CD14-positive monocyte (primary cell): ENCODE measurements around the gene COX7A2L. TPM values are rescaled to one million over a fixed set of nuclear protein-coding genes. Genes with fewer than 3 reads are reported as not detected.

Experiments
- DNase-seq, 3 donors: peaks; one replicate each; pipeline ENCODE4 v3.0.0-alpha.2; 2011 to 2022
- H2AFZ ChIP-seq: 2 replicates; pipeline ENCODE4 v1.6.0; 2012; ENCODE audit warnings: mild to moderate bottlenecking, low read depth, low read length, inconsistent platforms; ENCODE audit not compliant: insufficient read depth, poor library complexity, severe bottlenecking
- H3K27ac ChIP-seq, 2 donors: 1 replicate in 1 of 2; 2 replicates in 1 of 2; pipeline ENCODE4 v1.5.1; 2012 to 2013; ENCODE audit warnings: low read length in 2 of 2, control low read depth in 1 of 2, inconsistent platforms in 1 of 2, low read depth in 1 of 2, mild to moderate bottlenecking in 1 of 2
- H3K27me3 ChIP-seq, 2 donors: one replicate each; pipeline versions ENCODE4 v1.6.0 to v1.6.1; 2011 to 2013; ENCODE audit warnings: low read length in 2 of 2; ENCODE audit not compliant: control insufficient read depth in 2 of 2, insufficient read depth in 2 of 2
- H3K36me3 ChIP-seq, 2 donors: replicated peaks in 1 of 2; 1 replicate in 1 of 2; 2 replicates in 1 of 2; pipeline versions ENCODE4 v1.5.1 to v1.6.1; 2012 to 2013; ENCODE audit warnings: low read length in 2 of 2, control low read depth in 1 of 2, inconsistent platforms in 1 of 2, mild to moderate bottlenecking in 1 of 2; ENCODE audit not compliant: insufficient read depth in 2 of 2, control insufficient read depth in 1 of 2
- H3K4me1 ChIP-seq, 2 donors: 1 replicate in 1 of 2; 2 replicates in 1 of 2; pipeline versions ENCODE4 v1.5.1 to v1.6.1; 2012 to 2013; ENCODE audit warnings: low read length in 2 of 2, control low read depth in 1 of 2, inconsistent platforms in 1 of 2, mild to moderate bottlenecking in 1 of 2, moderate library complexity in 1 of 2; ENCODE audit not compliant: insufficient read depth in 2 of 2, control insufficient read depth in 1 of 2
- H3K4me2 ChIP-seq: replicated peaks from 2 replicates; pipeline ENCODE3; 2012; ENCODE audit warnings: low read length, moderate library complexity, mild to moderate bottlenecking; ENCODE audit not compliant: poor library complexity, severe bottlenecking; ENCODE audit errors: extremely low read depth
- H3K4me3 ChIP-seq, 3 experiments: fragments of 200-600 bp in 1 of 3; sonication (generic) in 1 of 3; replicated peaks in 1 of 3; 1 replicate in 2 of 3; 2 replicates in 1 of 3; pipeline ENCODE4 v1.5.1; 2011 to 2013; ENCODE audit warnings: low read length in 3 of 3, mild to moderate bottlenecking in 3 of 3, control low read depth in 2 of 3, low read depth in 2 of 3, inconsistent platforms in 1 of 3, moderate library complexity in 1 of 3
- H3K79me2 ChIP-seq: 2 replicates; pipeline ENCODE4 v1.6.0; 2012; ENCODE audit warnings: mild to moderate bottlenecking, control low read depth, inconsistent platforms, low read length, moderate library complexity; ENCODE audit not compliant: insufficient read depth
- H3K9ac ChIP-seq: 2 replicates; pipeline ENCODE4 v1.6.0; 2017; ENCODE audit warnings: low read length, mild to moderate bottlenecking; ENCODE audit not compliant: insufficient read depth, poor library complexity, severe bottlenecking
- H3K9me3 ChIP-seq, 2 donors: replicated peaks in 1 of 2; 1 replicate in 1 of 2; 2 replicates in 1 of 2; pipeline versions ENCODE4 v1.5.1 to v1.6.1; 2012 to 2013; ENCODE audit warnings: low read length in 2 of 2, control low read depth in 1 of 2; ENCODE audit not compliant: control insufficient read depth in 1 of 2, insufficient read depth in 1 of 2
- H4K20me1 ChIP-seq: 2 replicates; pipeline ENCODE4 v1.6.0; 2012; ENCODE audit warnings: mild to moderate bottlenecking, low read length, control low read depth, moderate library complexity; ENCODE audit not compliant: insufficient read depth
- H3K27ac Mint-ChIP-seq, 7 donors: one replicate each; pipeline ENCODE4 v1.8.0; 2020; ENCODE audit warnings: mild to moderate bottlenecking in 7 of 7, mixed read lengths in 7 of 7, moderate library complexity in 6 of 7, inconsistent platforms in 2 of 7
- H3K27me3 Mint-ChIP-seq, 3 donors: one replicate each; pipeline ENCODE4 v1.8.0; 2021 to 2022; ENCODE audit warnings: low read depth in 3 of 3, mild to moderate bottlenecking in 3 of 3, mixed read lengths in 3 of 3, moderate library complexity in 3 of 3, inconsistent platforms in 1 of 3
- H3K36me3 Mint-ChIP-seq, 2 donors: one replicate each; pipeline ENCODE4 v1.8.0; 2020; ENCODE audit warnings: mixed read lengths in 2 of 2, inconsistent platforms in 1 of 2, mild to moderate bottlenecking in 1 of 2
- H3K4me1 Mint-ChIP-seq: one replicate; pipeline ENCODE4 v1.8.0; 2020; ENCODE audit warnings: mild to moderate bottlenecking, mixed read lengths
- H3K4me3 Mint-ChIP-seq, 2 donors: one replicate each; pipeline ENCODE4 v1.8.0; 2020; ENCODE audit warnings: mild to moderate bottlenecking in 2 of 2, mixed read lengths in 2 of 2, moderate library complexity in 1 of 2
- H3K9me3 Mint-ChIP-seq, 7 donors: one replicate each; pipeline ENCODE4 v1.8.0; 2020 to 2022; ENCODE audit warnings: mixed read lengths in 7 of 7, mild to moderate bottlenecking in 6 of 7, moderate library complexity in 6 of 7, inconsistent platforms in 2 of 7
- CTCF ChIP-seq: fragments of 200-600 bp; IDR thresholded peaks from one replicate; pipeline ENCODE4 v1.8.0; 2022; ENCODE audit warnings: antibody characterized with exemption, mild to moderate bottlenecking
- WGBS: methylation state at CpG from one replicate; pipeline ENCODE4 v1.1.5; 2013; ENCODE audit warnings: missing lambda C conversion rate; ENCODE audit not compliant: insufficient coverage; 5-methylcytosine and 5-hydroxymethylcytosine counted together
- intact Hi-C, 2 donors: fragments of 100-400 bp; cut with micrococcal nuclease; formaldehyde crosslinking; loops; one replicate each; pipeline versions ENCODE4 v1.15.0 to v1.15.1; 2023
- polyA plus RNA-seq, 3 donors: library from polyadenylated mRNA; depleted of rRNA in 1 of 3; unstranded in 2 of 3; stranded (reverse) in 1 of 3; fragments of 300-500 nt in 2 of 3; fragments of >200 nt in 1 of 3; fragmentation: Illumina TruSeq in 2 of 3; gene quantifications; 1 replicate in 2 of 3; 2 replicates in 1 of 3; pipeline ENCODE4 v1.2.3, GENCODE V29; 2012 to 2021

The COX7A2L gene
- polyA plus RNA-seq, 3 donors, result 63.6 to 153 (median 144) TPM

GRCh38 chr2:42300527-42300926 is 60.5 kb downstream of the COX7A2L start:
- H3K9me3 Mint-ChIP-seq, result no peaks in the 10 kb centered on the region
- no peaks in the 10 kb centered on the region for H4K20me1 ChIP-seq
- WGBS, result no CpG with 5 or more reads among the region's 2 CpGs
- H3K9me3 ChIP-seq, result no peaks in the 10 kb centered on the region
- no peak for TF ChIP-seq CTCF
- H3K27ac Mint-ChIP-seq, result no peak overlapping the region
- no peaks in the 10 kb centered on the region for H3K4me1 Mint-ChIP-seq
- no peak overlapping the region for H3K27ac ChIP-seq
- no peak overlapping the region for H3K4me3 ChIP-seq
- no peaks in the 10 kb centered on the region for H3K79me2 ChIP-seq
- no peak overlapping the region for H3K9ac ChIP-seq
- DNase-seq, result no peak
- H2AFZ ChIP-seq, result no peak overlapping the region
- H3K36me3 ChIP-seq, result peaks cover 66 to 96% of the 10 kb centered on the region in 2 donors
- intact Hi-C loops, result no loop called here
- no peaks in the 10 kb centered on the region for H3K4me1 ChIP-seq
- peaks cover 0 to 1% (median 0%) of the 10 kb centered on the region in 3 donors for H3K27me3 Mint-ChIP-seq
- no peaks in the 10 kb centered on the region for H3K27me3 ChIP-seq
- H3K4me2 ChIP-seq, result no peak overlapping the region
- H3K4me3 Mint-ChIP-seq, result no peak overlapping the region
- peaks cover 82 to 87% of the 10 kb centered on the region in 2 donors for H3K36me3 Mint-ChIP-seq

Other genes with a start within 250 kb of the COX7A2L start
- gene EML4, start 191.9 kb downstream of the COX7A2L start, polyA plus RNA-seq, result 10 to 100 TPM; 11.5 to 24.3 (median 15.0) TPM
- not detected for gene KCNG3, start 132.8 kb upstream of the COX7A2L start, polyA plus RNA-seq
- 1 to 10 TPM; 2.0 to 4.5 (median 2.2) TPM for gene MTA3, start 207.4 kb upstream of the COX7A2L start, polyA plus RNA-seq